ENCODE measurements around the gene RNF8.
"Not testable (repeated sequence)": the region's sequence is repeated elsewhere in the genome, so short reads cannot be mapped to it uniquely, and the experiment has no call there.

RNF8 gene

DNA sequence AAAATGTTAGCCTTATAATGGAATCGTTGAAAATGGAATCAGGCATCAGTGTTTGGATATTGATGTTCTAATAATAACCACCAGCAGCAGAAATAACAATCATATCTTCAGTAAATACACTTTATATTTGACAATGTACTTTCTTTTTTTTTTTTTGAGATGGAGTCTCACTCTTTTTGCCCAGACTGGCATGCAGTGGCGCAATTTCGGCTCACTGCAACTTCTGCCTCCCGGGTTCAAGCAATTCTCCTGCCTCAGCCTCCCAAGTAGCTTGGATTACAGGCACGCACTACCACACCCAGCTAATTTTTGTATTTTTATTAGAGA lies 89.4 kb downstream of the RNF8 start:
- DNase-seq (ENCODE audit: low spot score), result not testable (repeated sequence)

Small RNA genes lying within 50 kb of the gene (small RNA-seq; reads per million reads assigned to genes)
- 0 reads per million in 2 experiments for gene RN7SL273P

Measured in SK-N-DZ (cell line).